Omental fat pad (tissue), 4 donors: Measurements from ENCODE around the gene UBE2E2. TPM values are rescaled to one million over a fixed set of nuclear protein-coding genes. Genes with fewer than 3 reads are reported as not detected.

ENCODE experiments used
- ATAC-seq: fragments of 150-250 bp; one replicate; pipeline ENCODE4 v1.9.1; 2016; ENCODE audit warnings: mild to moderate bottlenecking, moderate library complexity; ENCODE audit not compliant: low FRiP score
- DNase-seq: peaks from one replicate; pipeline ENCODE4 v3.0.0-alpha.2; 2019; ENCODE audit warnings: low spot score
- CTCF ChIP-seq, 3 donors: fragments of 450-650 bp; IDR thresholded peaks; one replicate each; pipeline ENCODE4 v1.5.1; 2016 to 2017; ENCODE audit warnings: antibody characterized with exemption in 3 of 3, mild to moderate bottlenecking in 3 of 3, moderate library complexity in 2 of 3
- total RNA-seq, 4 donors: library from RNA; depleted of rRNA; stranded (reverse); fragments of >200 nt; gene quantifications; one replicate each; pipeline ENCODE4 v1.1.0, GENCODE V29; 2016

Gene UBE2E2
- total RNA-seq, 4 donors from 2014 or later = 25.9 to 93.4 (median 73.9) TPM

DNA sequence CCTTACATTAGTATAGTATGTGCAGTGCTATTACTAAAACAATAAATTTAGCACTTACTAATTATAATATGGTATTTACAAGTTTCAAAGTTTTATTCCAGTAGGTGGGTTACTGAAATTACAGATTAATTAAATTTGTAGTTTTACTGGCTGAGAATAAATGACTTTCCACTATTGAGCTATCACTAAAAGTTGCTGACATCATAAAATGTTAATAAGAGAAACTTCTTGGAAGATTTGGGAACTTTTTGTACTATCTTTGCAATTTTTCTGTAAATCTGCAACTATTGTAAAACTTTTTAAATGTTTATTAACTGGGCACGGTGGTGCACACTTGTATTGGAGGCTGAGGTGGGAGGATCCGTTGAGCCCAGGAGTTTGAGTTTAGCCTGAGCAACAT lies 247.7 kb downstream of the UBE2E2 start:
- no peak for TF ChIP-seq CTCF (IDR thresholded peaks at IDR 0.05)
- DNase-seq (no peak), ATAC-seq (no peak)

GRCh38 chr3:23452408-23452807 lies 249.3 kb downstream of the UBE2E2 start:
- no peak for TF ChIP-seq CTCF (IDR thresholded peaks at IDR 0.05)
- no peak for ATAC-seq
- DNase-seq = no peak

DNA sequence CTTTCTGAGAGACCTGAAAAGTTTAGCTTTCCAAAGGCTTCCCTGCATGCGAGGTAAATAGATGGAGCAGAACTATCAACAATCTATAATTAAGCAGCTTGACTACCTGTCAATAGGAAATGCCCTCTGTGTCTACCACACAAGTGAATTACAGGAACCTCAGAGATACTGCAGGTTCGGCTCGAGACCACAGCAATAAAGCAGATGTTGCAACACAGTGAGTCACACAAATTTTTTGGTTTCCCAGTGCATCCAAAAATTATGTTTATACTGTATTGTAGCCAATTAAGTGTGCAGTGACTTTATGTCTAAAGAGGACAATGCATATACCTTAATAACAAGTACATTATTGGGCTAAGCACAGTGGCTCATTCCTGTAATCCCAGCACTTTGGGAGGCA lies 252.0 kb downstream of the UBE2E2 start:
- no peak for TF ChIP-seq CTCF (IDR thresholded peaks at IDR 0.05)
- peak; percentile 89 for ATAC-seq

GRCh38 chr3:23455775-23456174 lies 252.6 kb downstream of the UBE2E2 start:
- TF ChIP-seq CTCF (IDR thresholded peaks at IDR 0.05) = no peak
- peak; percentile 66 for ATAC-seq
- no peak for DNase-seq

More for the DNA sequence above, 252.0 kb downstream of the UBE2E2 start:
- no peak for DNase-seq

DNA sequence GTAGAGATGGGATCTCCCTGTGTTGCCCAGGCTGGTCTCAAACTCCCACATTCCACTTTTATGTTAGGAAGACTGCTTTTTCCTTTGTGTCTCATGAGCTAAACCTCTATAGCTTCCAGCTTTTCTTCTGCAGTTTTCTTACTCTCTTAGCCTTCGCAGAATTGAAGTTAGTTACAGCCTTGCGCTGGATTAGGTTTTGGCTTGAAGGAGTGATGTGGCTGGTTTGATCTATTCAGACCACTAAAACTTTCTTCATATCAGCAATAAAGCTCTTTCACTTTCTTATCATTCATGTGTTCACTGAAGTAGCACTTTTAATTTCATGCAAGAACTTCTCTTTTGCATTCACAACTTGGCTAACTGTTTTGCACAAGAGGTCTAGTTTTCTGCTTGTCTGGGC lies 254.6 kb downstream of the UBE2E2 start:
- DNase-seq = no peak
- no peak for ATAC-seq
- no peak for TF ChIP-seq CTCF (IDR thresholded peaks at IDR 0.05)

DNA sequence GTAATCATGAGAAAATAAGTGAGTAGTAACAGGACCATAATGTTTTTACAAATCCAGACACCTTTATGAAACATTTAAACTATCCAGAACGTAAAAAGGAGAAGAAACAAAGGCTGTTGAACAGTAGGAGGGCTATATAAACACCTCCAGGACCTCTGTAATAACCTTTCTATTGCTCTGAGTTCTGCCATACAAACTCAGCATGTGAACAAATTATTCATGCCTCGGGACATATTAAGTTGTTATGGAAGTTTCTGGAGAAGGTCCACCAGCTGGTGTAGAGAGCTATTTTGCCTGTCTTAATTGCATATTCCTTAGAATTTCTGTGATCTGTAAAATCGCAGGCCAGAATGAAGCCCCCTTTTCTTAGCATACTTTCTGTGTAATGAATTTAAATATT lies 256.3 kb downstream of the UBE2E2 start:
- ATAC-seq = no peak

More for the DNA sequence above, 256.3 kb downstream of the UBE2E2 start:
- no peak for DNase-seq
- no peak for TF ChIP-seq CTCF (IDR thresholded peaks at IDR 0.05)
